HG03103 (cell line): ENCODE results near the gene GMEB2.

ENCODE experiments used
- ATAC-seq: cut with Tn5 transposase; IDR thresholded peaks from one replicate; pipeline ENCODE4 v1.9.1; 2021; ENCODE audit warnings: low read depth; ENCODE audit not compliant: unreplicated experiment

The GMEB2 gene

GRCh38 chr20:63548542-63548941 lies 78.4 kb downstream of the GMEB2 start:
- ATAC-seq, result no peak

- no peak for ATAC-seq
These were observed 79.0 kb downstream of the GMEB2 start, which contains the start of gene SRMS for GRCh38 chr20:63547725-63548480. SRMS (minus strand) TSS chr20:63547749; CDS start chr20:63547463, 286 bp downstream.

- no peak for ATAC-seq
These were observed 79.8 kb downstream of the GMEB2 start for GRCh38 chr20:63546956-63547724.

- ATAC-seq, result no peak
These were observed 80.5 kb downstream of the GMEB2 start for GRCh38 chr20:63546256-63546955.

- no peak for ATAC-seq
These were observed 81.1 kb downstream of the GMEB2 start for GRCh38 chr20:63545814-63546213.

- no peak for ATAC-seq
These were observed 81.9 kb downstream of the GMEB2 start for GRCh38 chr20:63544958-63545516.

DNA sequence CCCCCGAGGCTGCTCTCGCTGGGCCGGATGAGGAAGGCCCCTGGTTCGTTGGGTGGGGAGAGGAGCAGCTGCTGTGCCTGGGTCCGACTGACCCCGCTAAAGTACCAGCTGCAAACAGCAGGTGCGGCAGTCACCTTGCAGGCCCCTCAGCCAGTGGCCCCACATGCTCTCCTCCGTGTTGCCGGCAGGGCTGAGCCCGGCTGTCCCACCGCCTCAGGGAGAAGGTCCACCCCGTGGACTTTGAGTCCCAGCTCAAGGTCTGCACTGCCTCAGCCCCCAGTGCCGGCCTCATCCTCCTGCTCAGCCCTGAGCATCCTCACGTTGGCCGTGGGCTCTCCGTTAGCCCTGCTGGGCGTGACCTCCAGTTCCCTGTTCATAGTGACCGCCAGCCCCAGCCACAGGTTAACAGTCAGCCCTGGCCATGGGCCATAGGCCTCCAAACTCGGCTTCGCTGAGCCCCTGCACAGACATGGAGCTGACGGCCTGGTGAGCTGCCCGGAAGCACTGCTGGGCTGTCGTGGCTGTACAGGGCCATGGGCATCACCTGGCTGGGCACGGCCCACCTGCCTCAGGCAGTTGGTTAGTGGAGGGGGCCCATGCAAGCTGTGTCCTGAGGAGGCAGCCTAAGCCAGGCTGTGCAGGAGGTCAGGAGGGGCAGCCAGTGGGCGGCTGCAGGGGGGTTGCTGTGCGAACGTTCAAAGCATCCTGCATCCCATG lies 82.5 kb downstream of the GMEB2 start:
- no peak for ATAC-seq

GRCh38 chr20:63543733-63544132 lies 83.2 kb downstream of the GMEB2 start:
- ATAC-seq, result no peak

DNA sequence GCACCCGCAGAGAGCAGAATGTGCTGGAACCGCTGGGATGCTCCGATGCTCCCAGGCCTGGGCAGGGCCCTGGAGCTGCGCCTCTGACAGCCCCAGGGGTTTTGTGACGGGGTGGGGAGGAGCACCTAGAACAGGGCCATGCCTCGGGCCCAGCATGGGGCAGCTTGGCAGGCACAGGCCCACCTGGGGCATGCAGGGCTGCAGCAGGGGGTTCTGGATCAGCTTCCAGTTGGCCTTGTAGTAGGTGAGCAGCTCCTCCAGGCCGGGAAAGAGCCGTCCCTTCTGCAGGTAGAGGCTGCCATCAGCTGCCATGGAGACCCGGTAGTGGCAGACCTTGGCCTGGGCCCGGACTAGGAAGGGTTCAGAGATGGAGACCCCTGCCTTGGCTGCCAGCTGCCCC lies 83.8 kb downstream of the GMEB2 start:
- no peak for ATAC-seq

- ATAC-seq, result no peak
These were observed 84.2 kb downstream of the GMEB2 start for GRCh38 chr20:63542696-63543095.

DNA sequence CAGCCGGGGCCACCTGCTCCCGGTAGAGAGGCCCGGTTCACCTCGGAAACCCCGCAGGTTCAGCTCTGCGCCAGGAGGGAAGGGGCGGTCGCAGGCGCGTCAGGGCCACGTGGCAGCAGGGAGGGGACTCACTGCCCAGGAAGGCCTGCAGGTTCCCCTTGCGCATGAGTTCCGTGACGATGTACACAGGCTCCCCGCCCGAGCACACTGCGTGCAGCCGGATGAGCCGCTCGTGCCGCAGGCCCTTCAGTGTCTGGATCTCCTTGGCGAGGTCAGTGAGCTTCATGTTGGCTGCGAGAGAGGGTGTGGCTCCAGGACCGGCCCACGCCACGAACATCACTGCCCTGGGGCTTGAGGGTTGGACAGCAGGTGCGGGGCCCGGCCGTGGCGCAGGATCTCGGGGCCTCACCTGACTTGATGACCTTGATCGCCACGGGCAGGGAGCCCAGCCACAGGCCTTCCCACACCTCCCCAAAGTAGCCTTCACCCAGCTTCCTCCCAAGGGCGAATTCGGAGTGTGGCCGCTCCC lies 84.8 kb downstream of the GMEB2 start:
- no peak for ATAC-seq

- no peak for ATAC-seq
These were observed 85.5 kb downstream of the GMEB2 start for GRCh38 chr20:63541371-63541770.

GRCh38 chr20:63540417-63541186 lies 86.3 kb downstream of the GMEB2 start:
- ATAC-seq, result no peak

- no peak for ATAC-seq
These were observed 87.2 kb downstream of the GMEB2 start for GRCh38 chr20:63539441-63540370.

DNA sequence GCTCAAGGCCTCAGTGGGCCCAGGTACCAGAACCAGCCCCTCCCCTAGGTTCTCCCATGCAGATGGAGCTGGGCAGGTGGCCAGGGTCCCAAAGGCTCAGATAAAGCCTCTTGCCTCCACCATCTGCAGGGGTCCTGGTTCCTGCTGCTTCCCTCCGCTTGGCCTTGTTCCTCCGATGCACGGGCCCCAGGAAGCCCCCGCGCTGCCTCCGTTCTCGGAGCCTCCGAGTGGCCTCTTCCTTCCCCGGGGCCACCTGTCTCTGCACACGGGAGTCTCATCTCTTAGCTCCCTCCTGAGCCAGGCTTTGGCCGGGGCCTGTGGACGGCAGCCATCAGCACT lies 87.8 kb downstream of the GMEB2 start:
- no peak for ATAC-seq

- ATAC-seq, result no peak
These were observed 88.5 kb downstream of the GMEB2 start for GRCh38 chr20:63538204-63539091.
